SK-N-MC (cell line): Measurements from ENCODE around the gene NSL1.

Source experiments
- EZH2 ChIP-seq: fragments of 200-600 bp; sonication (generic); IDR thresholded peaks from one replicate; pipeline ENCODE4 v1.6.1; 2017; ENCODE audit warnings: antibody characterized with exemption
- FOXP2 ChIP-seq: optimal IDR thresholded peaks from 2 replicates; pipeline ENCODE3; 2011; ENCODE audit warnings: mild to moderate bottlenecking, moderate library complexity; ENCODE audit not compliant: insufficient read depth; ENCODE audit errors: extremely low read length, control extremely low read depth
- POLR2AphosphoS5 ChIP-seq: IDR thresholded peaks from 2 replicates; pipeline ENCODE4 v1.6.1; 2012; ENCODE audit warnings: mild to moderate bottlenecking, low read depth, low read length, borderline replicate concordance

DNA sequence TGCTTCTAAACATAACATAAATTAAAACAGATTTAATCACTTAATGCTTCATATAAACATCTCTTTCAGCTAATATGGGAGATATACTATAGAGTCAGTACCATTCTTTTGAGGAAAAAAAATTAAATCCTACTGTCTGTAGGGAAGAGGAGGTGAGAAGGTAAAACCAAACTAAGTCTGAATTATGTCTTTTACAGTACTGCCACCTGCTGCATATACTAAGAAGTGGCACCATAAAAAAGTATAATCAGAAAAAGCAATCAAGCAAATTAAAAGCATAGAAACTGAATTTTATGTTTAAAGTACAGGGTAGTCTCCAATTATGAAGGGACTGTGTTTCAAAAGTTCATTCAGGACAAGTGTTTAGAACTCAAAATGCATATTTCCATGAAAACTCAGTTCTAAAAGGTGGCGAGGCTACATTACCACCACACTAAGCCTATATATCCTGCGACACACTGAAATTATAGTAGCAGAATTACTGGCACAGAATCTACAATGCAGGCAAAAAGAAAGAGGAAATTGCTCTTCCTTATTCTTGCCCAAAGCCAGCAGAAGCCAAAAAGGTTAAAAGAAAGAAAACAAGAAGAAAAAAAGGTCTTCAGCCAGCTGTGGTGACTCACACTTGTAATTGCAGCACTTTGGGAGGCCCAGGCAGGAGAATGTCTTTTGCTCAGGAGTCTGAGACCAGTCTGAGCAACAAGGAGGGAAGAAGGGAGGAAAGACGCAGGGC is 9.0 kb downstream of the NSL1 start:
- TF ChIP-seq EZH2 (no peak), FOXP2 (no peak), POLR2AphosphoS5 (no peak)
